EL (cell line): ENCODE results near the gene MDC1.

ENCODE experiments used
- DNase-seq: peaks from one replicate; pipeline ENCODE4 v3.0.0-alpha.2; 2016

The MDC1 gene

DNA sequence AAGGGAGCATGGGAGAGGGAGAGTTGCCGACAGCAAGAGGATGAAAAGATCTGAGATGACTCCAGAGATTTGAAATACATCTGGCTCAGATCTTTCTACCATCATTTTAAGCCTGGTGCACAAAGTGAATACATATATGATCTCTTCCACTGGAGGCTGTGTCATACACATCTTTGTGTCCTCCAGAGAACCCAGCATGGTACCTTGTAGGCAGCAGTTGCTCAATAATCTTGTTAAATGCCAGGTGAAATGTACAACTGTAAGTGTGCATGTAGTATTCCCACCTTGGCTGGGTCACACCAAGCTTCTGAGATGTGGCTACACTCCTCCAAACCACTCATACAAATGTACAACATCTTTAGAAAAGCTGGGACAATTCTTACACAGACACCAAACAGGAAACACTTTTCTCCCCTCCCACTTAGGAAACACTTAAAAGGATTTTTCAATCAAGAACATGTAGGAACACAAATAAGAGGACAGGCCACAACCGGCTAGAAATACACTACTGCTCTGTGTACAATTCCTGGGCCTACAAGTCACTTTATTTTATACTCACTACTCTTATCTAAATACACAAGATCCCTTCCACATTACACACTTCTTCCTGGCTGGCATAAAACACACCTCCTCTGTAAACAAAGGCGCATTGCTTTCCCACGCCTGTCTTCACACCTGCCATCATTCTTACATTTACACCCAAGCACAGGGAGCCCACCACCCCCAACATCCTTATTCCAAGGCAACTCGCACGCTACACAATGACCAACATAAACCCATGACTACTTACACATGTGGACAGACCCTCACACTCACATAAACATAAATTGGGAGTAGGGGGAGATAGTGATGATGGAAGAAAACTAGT lies 31.1 kb upstream of the MDC1 start:
- no peak for DNase-seq

DNA sequence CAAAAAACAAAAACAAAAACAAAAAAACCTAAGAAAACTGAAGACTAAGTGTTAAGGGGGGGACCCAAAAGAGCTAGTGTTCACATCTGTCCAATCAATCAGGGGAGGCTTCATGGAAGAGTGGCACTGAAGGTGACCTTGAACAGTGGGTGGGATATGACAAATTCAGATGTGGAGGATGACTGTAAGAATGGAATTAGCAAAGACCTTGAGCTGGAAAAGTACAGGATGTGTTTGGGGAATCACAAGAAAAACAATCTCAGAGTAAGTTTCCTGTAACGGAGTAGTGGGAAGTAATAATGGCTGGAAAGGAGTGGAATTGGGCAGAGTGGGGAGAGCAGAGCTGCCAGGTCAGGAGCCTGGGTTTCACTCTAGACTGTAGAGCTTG lies 30.2 kb upstream of the MDC1 start:
- DNase-seq: no peak

DNA sequence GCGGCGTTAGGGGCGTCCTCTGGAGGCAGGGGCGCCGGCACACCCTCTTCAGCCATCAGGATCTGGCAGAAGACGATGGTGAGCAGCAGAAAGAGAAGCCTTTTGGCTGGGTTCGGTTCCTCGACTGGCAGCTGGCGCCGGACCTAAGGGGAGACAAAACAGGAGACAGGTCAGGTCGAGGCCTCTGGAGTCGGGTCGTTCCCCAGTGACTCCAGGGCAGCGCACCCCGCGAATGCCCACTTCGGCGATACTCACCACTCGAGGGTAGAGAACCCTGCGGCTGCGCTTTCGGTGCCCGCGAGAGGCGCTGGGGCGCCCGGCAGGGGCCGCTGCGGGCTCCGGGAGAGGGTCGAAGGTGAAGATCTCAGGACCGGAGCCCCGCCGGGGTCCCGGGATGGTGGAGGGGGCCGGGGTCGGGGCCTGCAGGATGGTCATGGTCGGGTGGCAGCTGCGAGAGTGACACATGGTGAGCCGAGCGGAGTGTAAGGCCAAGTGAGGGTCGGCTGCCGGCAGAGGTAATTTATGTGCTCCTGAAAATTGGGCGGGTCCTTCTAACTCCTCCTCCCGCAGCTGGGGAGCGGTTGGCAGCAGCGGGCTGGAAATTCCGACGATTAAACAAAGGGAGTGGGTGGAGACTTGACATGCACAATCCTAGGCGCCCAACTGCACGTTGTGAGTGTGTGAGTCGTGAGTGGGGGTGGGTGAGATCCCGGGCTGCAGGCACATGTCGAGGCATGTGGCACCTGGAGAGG lies 27.1 kb upstream of the MDC1 start, which contains the start of gene IER3:
TSS of gene IER3 (minus strand) at position 494 of the 752 bp plus-strand sequence. CDS start at position 465, 29 bp downstream.
- DNase-seq: peak; percentile 95

DNA sequence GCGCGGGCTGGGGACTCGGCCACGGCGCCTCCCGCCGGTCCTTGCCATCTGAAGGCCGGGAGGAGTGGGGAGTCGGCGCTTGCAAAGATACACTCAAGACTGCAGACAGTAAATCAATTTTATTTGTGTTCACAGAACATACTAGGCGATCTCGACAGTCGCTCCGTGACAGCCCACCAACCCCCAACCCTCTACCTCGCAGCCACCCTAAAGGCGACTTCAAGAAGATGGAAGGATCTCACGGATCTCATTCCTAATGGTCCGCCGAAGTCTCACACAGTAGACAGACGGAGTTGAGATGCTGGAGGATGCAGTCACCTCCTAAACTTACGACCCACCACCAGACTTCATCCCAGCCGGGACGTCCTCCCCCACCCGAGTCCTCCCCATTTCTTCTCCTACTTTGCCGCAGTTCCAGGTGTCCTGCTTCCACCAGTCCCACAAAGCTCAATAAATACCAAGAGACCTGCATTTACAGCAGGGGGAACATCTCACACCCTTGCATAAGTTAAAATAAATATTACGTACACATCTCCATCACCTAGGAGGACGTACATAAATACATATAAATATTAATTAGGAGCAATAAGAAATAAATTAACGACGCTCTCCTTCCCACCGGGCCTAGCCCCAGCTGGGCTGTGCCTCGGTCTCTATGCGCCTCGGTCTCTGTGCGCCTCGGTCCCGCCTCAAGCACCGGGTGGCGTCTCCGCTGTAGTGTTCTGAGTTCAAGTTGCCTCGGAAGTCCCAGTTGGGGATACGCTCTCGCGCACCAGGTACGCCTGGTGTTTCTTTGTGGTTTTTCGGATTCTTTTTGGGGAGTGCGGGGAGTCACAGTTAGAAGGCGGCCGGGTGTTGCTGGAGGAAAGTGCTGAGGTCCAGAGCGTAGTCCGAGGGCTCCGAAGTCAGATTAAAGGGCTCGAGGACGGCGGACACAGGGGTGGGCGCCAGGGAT lies 26.3 kb upstream of the MDC1 start:
- peak; percentile 41 for DNase-seq

DNA sequence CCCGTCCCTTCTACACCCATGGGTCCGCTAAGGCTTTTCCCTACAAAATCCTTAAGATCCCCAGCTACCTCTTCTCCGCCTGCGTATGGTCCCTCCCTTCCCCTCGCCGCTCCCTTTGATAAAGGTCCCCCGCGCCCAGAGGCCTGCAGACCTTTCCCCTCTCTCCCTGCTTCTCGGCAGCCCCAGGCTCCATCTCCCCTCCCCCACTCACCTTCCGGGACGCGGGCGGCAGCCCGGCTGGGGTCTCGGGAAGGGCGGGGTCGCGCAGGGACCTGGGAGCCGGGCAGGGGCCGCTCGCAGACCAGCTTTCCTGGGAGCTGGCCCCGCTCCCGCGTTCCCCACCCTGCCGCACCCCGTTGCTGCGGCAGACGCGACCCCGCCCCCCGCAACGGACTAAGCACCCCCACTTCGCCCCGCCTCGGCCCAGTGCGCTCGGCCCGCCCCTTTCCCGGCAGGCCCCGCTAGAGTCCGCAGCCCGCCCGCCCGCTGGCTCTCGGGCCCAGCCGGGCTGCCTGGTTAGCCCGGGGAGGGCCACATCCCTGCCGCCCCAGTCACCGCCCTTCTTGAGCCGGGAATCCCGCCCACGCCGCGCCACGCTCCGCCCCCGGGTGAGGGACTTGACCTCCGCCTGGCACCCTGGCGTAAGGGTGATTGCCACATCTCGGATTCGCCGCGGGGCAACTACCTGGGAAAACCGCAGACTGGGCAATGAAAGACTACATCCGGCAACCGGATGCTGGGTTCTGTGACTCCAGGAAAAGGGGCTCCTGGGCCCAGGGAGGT lies 25.4 kb upstream of the MDC1 start, which contains the start of gene FLOT1:
TSS of gene FLOT1 (minus strand) at position 372 of the 783 bp plus-strand sequence. CDS start 498 bp downstream, outside the sequence.
- peak; percentile 99 for DNase-seq

DNA sequence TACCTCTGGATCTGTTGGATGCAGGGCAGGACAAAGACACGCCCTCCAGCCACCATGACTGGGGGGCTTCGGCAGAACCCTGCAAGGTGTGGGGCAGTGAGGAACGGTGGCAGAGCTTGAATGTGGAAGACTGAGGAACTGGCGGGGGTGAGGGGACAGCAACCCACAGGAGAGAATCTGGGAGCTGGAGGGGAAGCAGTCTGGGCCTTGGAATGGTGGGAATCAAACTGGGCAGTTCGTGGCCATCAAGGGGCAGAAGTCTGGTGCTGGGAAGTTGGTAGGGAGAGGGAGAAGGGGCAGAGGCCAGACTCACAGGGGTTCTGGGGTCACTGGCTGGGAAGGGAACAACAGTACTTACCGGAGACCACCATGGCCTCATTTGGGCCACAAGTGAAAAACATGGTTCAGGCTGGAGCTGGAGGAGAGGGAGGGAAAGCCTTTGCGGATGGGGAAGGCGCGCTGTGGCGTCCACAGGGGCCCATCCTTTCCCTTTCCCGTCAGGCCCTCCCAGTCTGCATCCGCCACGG lies 24.8 kb upstream of the MDC1 start:
- peak; percentile 33 for DNase-seq

DNA sequence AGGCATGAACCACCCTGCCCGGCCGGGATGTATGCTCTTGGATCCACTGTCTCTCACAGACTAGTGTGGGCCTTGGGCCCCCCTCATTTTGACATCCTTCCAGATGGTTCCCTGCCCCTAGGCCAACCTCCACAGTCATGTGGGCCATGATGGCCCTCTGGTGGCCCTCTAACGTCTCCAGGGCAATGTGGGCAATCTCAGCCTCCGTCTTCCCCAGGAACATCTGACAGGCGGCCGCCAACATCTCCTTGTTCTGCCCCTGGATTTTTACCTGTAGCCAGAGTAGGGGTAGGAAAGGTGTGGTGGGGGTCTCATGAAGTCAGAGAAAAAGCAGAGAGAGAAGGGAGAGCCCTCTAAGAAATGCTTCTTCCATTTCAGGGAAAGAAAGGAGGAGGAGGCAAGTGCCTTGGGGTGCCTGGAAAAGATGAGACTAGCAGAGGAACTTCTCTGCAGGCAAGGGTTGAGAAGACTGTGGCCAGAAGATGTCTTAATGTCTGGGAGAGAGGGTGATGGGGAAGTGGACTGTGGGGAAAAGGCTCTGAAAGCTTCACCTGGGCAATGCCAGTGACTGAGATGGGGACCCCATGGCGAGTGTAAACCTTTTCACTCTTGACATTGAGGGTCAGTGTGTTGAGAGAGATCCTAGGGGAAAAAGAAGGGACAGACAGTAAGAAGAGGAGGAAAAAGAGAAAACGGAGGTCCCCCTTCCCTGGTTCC lies 24.1 kb upstream of the MDC1 start:
- no peak for DNase-seq

DNA sequence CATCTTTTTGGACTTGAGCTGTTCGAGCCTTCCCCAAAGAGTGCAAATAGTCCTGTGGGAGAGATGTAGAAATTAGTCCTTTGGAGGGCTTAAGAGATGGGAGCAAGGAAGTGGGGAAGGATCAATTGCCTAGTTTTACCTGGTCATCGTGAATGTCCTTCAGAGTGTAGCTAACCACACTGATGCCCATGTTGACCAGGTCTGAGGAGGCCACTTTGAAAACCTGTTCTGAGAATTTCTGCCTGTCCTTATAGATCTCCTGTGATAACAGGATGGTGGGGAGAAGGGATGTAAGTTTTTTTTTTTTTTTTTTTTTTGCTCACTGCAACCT lies 23.4 kb upstream of the MDC1 start:
- no peak for DNase-seq

DNA sequence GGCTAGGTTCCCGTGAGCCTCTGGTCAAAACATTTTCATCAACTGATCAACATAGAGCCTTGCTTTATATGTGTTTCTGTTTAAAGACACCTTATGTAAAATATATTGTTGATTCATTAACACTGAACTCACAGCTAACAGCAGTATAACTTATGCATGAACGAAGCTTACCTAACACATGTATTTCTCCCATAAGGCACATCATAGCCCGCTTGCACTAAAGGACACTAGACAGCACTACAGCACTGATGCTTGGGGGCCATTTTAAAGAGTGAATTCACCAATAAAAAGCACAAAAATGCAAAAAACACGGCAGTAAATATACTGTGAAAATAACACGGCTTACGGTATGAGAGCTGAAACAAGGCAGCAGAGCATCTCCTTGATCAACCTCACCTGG lies 21.5 kb upstream of the MDC1 start:
- no peak for DNase-seq

DNA sequence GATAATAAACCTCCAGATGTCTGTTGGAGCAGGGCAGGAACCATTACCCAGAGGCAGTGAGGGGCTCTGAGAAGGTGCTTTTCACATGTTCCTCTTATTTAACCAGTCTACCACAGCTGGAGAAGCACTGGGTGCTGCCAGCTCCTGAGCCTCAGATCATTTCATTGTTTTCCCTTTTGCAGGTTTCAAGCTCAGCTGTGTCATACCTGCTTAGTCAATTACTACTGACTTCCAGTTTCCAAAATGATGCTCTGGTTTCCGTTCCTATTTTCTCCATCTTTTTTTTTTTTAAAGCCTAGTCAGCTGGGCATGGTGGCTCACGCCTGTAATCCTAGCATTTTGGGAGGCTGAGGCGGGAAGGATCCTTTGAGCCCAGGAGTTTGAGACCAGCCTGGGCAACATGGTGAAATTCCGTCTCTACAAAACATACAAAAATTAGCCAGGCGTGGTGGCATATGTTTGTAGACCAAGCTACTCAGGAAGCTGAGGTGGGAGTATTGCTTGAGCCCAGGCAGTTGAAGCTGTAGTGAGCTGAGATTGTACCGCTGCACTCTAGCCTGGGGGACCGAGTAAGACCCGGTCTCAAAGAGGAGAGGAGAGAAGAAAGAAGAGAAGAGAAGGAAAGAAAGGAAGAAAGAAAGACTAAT lies 18.7 kb upstream of the MDC1 start:
- no peak for DNase-seq

DNA sequence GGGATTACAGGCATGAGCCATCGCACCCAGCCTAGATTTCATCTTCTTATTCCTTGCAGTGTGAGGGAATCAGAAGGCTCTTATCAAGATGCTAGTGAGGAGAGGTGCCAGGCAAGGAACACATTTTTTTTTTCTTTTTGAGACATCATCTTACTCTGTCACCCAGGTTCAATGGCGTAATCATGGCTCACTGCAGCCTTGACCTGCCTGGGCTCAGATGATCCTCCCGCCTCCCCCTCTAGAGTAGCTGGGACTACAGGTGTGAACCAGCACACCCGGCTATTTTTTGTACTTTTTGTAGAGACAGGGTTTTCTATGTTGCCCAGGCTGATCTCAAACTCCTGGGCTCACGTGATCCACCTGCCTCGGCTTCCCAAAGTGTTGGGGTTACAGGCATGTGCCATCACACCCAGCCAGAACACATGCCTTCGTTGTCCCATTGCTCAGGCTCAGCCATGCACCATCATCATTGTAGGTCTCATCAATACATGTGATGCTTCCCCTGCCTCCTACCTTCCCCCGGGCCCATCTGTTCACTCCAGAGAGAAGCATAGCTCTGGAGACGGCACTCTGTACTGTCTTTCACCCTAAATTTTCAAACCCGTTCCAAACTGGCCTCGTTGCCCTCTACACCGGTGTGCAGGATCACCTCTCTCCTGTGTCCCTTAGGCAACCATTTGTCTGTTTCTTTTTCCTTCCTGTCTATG lies 15.3 kb upstream of the MDC1 start:
- no peak for DNase-seq

DNA sequence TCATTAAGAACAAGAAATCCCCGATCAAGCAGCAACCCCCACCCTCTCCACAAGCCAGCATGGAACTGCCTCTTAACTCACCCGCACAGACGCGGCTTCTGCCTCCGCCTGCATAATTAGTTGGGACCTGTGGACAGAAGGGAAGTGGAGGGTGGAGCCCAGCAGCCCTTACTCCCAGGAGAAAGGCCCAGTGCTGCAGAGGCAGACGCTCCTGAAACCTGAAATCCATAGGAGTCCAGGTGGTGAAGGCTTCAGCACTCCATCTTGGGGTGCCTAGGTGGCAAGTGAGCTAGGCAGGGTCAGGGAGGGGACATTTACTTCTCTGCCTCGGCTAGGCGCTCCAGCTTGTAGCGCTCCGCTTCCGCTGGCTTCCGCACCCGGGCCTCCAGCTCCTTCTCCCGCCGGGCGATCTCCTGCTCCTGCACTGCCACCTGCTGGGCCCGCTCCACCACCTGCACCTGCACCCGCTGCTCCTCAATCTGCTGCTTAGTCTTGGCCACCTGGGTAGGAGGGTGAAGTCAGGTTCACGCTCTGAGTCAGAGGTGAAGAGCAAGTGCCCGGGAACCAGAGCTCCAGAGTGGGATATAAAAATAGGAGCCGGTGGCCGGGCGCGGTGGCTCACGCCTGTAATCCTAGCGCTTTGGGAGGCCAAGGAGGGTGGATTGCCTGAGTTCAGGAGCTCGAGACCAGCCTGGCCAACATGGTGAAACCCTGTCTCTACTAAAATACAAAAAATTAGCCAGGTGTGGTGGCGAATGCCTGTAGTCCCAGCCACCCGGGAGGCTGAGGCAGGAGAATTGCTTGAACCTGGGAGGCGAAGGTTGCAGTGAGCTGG lies 13.7 kb upstream of the MDC1 start:
- peak; percentile 39 for DNase-seq

DNA sequence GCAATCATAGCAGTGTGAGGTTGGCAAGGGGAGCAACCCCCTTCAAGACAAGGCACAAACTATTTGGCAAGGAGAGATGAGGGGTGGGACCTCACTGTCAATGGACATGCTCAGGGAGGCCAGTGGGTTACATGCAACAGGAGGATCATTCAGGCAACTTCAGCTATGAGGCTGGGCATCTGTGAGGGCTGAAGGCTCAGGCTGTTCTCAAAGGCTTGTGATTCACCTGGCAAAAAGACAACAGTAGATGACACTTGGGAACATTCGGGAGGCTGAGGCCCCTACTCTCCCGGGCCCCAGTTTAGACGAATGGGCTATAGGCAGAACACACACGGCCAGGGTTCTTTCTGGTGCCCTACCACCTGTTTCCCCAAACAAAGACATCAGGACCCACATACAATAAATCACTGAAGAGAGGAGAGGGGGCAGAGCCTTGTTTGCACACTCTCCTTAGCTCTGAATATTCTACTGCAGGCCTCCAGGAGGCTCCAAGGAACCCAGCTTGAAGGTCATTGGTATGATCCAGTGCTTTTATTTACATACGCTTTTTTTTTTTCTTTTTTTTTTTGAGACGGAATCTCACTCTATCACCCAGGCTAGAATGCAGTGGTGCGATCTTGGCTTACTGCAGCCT lies 11.0 kb upstream of the MDC1 start:
- peak; percentile 56 for DNase-seq

DNA sequence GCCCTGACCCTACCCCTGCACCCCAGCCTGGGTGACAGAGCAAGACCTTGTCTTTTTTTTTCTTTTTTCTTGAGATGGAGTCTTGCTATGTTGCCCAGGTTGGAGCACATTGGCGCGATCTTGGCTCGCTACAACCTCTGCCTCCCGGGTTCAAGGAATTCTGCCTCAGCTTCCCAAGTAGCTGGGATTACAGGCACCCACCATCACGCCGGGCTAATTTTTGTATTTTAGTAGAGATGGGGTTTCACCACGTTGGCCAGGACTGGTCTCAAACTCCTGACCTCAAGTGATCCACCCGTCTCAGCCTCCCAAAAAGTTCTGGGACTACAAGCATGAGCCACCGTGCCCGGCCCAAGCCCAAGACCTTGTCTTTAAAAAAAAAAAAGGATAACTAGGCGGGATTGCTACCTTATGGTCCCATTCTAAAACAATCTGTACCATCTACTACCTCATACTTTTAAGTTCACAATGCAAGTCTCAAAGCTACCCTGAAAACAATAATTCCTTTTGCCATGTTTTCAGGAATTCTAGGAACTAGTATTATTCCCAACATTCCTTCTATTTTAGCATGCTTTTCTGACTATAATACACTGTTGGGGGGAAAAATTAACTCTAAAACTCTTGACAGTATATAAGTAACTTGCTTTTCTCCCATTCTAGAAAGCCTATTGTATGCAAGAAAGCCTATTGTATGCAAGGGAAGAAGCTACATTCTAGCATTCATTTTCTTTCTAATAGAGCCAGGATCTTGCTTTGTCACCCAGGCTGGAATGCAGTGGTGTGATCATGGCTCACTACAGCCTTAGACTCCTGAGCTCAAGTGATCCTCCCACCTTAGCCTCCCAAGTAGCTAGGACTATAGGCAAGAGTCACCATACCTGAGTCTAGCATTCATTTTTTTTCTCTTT lies 9.7 kb upstream of the MDC1 start:
- peak; percentile 45 for DNase-seq

DNA sequence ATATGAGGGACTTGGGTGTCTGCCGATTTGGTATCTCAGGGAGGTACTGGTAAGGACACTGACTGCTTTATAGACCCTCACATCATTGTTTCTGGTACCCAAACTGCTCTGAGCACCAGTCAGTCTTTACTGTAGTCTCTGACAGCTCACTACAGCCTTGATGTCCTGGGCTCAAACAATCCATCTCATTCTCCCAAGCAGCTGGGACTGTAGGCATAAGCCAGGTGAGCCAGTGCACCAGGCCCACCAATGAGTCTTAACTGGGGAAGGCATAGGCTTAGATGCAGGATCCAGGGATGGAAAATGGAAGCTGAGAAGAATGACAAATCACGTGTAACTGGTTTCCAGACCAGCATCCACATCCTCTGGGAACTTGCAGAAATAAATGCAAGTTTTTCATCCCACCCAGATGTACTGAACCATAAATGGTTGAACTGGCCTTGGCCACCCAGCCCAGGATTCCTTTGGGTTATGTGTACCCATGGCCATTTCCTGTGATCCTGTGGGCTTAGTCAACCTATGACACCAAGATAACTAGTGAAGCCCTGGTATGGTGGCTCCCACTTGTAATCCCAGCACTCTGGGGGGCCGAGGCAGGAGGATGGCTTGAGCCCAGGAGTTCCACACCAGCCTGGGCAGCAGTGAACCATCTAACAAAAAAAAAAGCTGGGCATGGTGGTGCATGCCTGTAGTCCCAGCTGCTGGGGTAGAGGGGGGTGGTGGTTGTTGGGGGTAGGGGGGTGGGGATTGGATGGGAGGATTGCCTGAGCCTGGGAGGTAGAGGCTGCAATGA lies 8.8 kb upstream of the MDC1 start:
- DNase-seq: peak; percentile 74

DNA sequence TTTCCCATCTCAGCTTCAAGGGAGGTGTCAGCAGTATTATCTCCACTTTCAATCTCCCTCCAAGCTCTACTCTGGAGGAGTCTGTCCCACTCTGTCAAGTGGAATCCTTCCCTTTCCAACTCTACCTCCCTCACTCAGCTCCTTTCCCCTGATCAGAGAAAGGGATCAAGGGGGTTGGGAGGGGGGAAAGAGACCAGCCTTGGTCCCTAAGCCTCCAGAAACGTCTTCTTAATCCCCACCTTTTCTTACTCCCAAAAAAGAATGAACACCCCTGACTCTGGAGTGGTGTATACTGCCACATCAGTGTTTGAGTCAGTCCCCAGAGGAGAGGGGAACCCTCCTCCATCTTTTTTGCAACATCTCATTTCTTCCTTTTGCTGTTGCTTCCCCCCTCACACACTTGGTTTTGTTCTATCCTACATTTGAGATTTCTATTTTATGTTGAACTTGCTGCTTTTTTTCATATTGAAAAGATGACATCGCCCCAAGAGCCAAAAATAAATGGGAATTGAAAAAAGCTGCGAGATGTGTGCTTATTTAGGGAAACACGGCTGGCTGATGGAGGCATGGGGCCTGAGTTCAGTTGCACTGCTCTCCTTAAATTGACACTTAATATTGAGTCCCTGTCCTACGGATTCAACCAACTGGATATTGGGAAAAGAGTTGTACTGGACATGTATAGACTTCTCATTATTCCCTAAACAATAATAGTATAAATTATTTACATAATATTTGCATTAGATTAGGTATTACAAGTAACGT lies 8.0 kb upstream of the MDC1 start:
- DNase-seq: no peak
